HEK293T (cell line): ENCODE data around the gene TMEM106C.

Source experiments
- CTCF ChIA-PET: fragments of 350-600 bp; formaldehyde crosslinking; extraction: SDS; loops from one replicate; lab custom pipeline; 2021; ENCODE audit warnings: antibody characterized with exemption, inconsistent platforms; lab: Yijun Ruan, JAX
- POLR2A ChIA-PET: fragments of 350-600 bp; formaldehyde crosslinking; extraction: SDS; loops from one replicate; lab custom pipeline; 2020; ENCODE audit warnings: antibody characterized with exemption, inconsistent platforms; lab: Yijun Ruan, JAX
- DNase-seq: peaks from one replicate; pipeline ENCODE4 v3.0.0; 2012; ENCODE audit warnings: mixed read lengths; ENCODE audit errors: extremely low spot score
- ARNT ChIP-seq: fragments of 450-650 bp; IDR thresholded peaks from 2 replicates; pipeline ENCODE4 v1.6.1; 2017; ENCODE audit warnings: mild to moderate bottlenecking
- BHLHE40 ChIP-seq: fragments of 450-650 bp; IDR thresholded peaks from 2 replicates; pipeline ENCODE4 v1.6.1; 2016; ENCODE audit warnings: mild to moderate bottlenecking, moderate library complexity, borderline replicate concordance
- CTBP1 ChIP-seq: fragments of 450-650 bp; IDR thresholded peaks from 2 replicates; pipeline ENCODE4 v1.6.1; 2016; ENCODE audit warnings: borderline replicate concordance
- ELF4 ChIP-seq: fragments of 450-650 bp; IDR thresholded peaks from 2 replicates; pipeline ENCODE4 v1.6.1; 2017; ENCODE audit warnings: antibody characterized with exemption
- FOXA1 ChIP-seq: fragments of 450-650 bp; IDR thresholded peaks from 2 replicates; pipeline ENCODE4 v1.6.1; 2016; ENCODE audit warnings: mild to moderate bottlenecking
- FOXK2 ChIP-seq: fragments of 450-650 bp; IDR thresholded peaks from 2 replicates; pipeline ENCODE4 v1.6.1; 2016; ENCODE audit warnings: mild to moderate bottlenecking
- FOXM1 ChIP-seq: fragments of 450-650 bp; IDR thresholded peaks from 2 replicates; pipeline ENCODE4 v1.6.1; 2017; ENCODE audit warnings: mild to moderate bottlenecking, borderline replicate concordance
- HDGF ChIP-seq: fragments of 450-650 bp; IDR thresholded peaks from 2 replicates; pipeline ENCODE4 v1.6.1; 2017; ENCODE audit warnings: antibody characterized with exemption, borderline replicate concordance
- L3MBTL2 ChIP-seq: fragments of 450-650 bp; conservative IDR thresholded peaks from 2 replicates; pipeline ENCODE4 v1.6.1; 2016; ENCODE audit warnings: mild to moderate bottlenecking
- LEF1 ChIP-seq: fragments of 450-650 bp; IDR thresholded peaks from 2 replicates; pipeline ENCODE4 v1.6.1; 2017; ENCODE audit warnings: mild to moderate bottlenecking, borderline replicate concordance
- NFRKB ChIP-seq: fragments of 450-650 bp; IDR thresholded peaks from 2 replicates; pipeline ENCODE4 v1.6.1; 2016; ENCODE audit warnings: mild to moderate bottlenecking, moderate library complexity
- PKNOX1 ChIP-seq: fragments of 450-650 bp; IDR thresholded peaks from 2 replicates; pipeline ENCODE4 v1.6.1; 2016
- SP1 ChIP-seq: fragments of 450-650 bp; IDR thresholded peaks from 2 replicates; pipeline ENCODE4 v1.6.1; 2017
- SUZ12 ChIP-seq: fragments of 450-650 bp; IDR thresholded peaks from 2 replicates; pipeline ENCODE4 v1.6.1; 2016; ENCODE audit warnings: mild to moderate bottlenecking
- TARDBP ChIP-seq: fragments of 450-650 bp; IDR thresholded peaks from 2 replicates; pipeline ENCODE4 v1.6.1; 2016
- ZNF384 ChIP-seq: fragments of 450-650 bp; IDR thresholded peaks from 2 replicates; pipeline ENCODE4 v1.6.1; 2016

The TMEM106C gene

GRCh38 chr12:47986832-47987231 is 23.4 kb downstream of the TMEM106C start:
- ChIA-PET CTCF (no interaction called here), POLR2A (no interaction called here)
- no peak for TF ChIP-seq FOXA1
- no peak for TF ChIP-seq ARNT
- no peak for TF ChIP-seq ZNF384
- TF ChIP-seq HDGF = no peak
- no peak for TF ChIP-seq PKNOX1
- TF ChIP-seq FOXK2 = no peak
- TF ChIP-seq CTBP1 = no peak
- no peak for TF ChIP-seq FOXM1
- TF ChIP-seq LEF1 = no peak
- no peak for TF ChIP-seq SUZ12
- no peak for TF ChIP-seq TARDBP
- TF ChIP-seq L3MBTL2 = no peak
- no peak for TF ChIP-seq BHLHE40
- DNase-seq = no peak

- ChIA-PET POLR2A (interaction anchor here (0.6 to 0.8 kb wide), 2 partner anchors 132 to 170 kb away, joined by 3 read pairs; partner anchors contain the start of genes ASB8 and PFKM), CTCF (no interaction called here)
- no peak for DNase-seq
- TF ChIP-seq SP1 (no peak), CTBP1 (no peak), HDGF (no peak), NFRKB (no peak), SUZ12 (no peak), ELF4 (no peak), L3MBTL2 (no peak), ARNT (no peak), FOXK2 (no peak), FOXM1 (no peak), TARDBP (no peak), PKNOX1 (no peak), FOXA1 (no peak), LEF1 (no peak), ZNF384 (no peak), BHLHE40 (no peak)
Observed at GRCh38 chr12:47987411-47988072, 24.1 kb downstream of the TMEM106C start.

GRCh38 chr12:47988073-47989022 is 25.0 kb downstream of the TMEM106C start:
- CTCF ChIA-PET = no interaction called here
- TF ChIP-seq NFRKB (no peak), LEF1 (no peak), SUZ12 (no peak), ELF4 (no peak), SP1 (no peak), BHLHE40 (no peak), TARDBP (no peak), L3MBTL2 (no peak), ZNF384 (no peak), FOXK2 (no peak), CTBP1 (no peak), PKNOX1 (no peak), HDGF (no peak), ARNT (no peak), FOXM1 (no peak), FOXA1 (no peak)
- DNase-seq = no peak
- POLR2A ChIA-PET = interaction anchor here (0.6 to 0.8 kb wide), 2 partner anchors 131 to 169 kb away, joined by 3 read pairs; partner anchors contain the start of genes ASB8 and PFKM

DNA sequence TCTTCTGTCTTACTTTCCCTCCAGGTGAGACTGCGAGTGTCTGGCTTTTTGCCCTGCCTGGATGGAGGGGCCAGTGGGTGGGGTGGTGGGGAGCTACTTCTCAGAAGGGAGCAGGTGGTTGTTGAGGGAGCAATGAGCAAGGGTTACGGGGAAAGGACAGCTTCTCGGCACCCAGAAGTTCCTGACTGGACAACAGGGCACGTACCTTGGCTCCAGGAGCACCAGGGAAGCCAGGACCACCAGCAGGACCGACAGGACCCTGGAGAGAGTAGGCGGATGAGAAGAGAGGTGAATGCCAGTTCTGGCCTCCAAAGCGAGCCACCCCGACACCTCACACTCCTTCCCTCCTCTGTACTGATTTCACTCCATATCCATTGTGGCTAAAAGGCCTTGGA is 25.6 kb downstream of the TMEM106C start:
- no peak for DNase-seq
- ChIA-PET CTCF (no interaction called here), POLR2A (no interaction called here)
- TF ChIP-seq SUZ12 = no peak
- no peak for TF ChIP-seq SP1
- TF ChIP-seq PKNOX1 = no peak
- no peak for TF ChIP-seq L3MBTL2
- no peak for TF ChIP-seq TARDBP
- no peak for TF ChIP-seq FOXM1

DNA sequence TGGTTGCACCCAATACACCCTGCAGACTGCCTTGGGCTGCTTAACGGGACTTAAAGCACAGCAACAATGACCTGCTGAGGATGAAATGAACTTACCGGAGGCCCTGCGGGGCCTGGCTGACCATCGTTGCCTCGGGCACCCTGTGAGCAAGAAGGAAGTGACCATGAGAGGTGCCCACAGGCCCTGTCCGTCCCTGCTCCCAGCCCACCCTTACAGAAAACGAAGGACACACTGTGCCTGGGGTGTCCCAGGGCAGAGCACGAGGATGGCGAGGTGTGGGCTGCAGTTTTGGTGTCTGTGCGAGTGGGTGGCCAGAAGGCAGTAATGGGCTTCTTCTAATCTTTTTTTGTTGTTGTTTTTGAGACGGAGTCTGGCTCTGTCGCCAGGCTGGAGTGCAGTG is 26.3 kb downstream of the TMEM106C start:
- CTCF ChIA-PET = no interaction called here
- TF ChIP-seq ZNF384 (no peak), TARDBP (no peak), ARNT (no peak), FOXA1 (no peak), LEF1 (no peak), L3MBTL2 (no peak), PKNOX1 (no peak), HDGF (no peak), FOXM1 (no peak), BHLHE40 (no peak), SUZ12 (no peak), NFRKB (no peak)
- DNase-seq = no peak
- POLR2A ChIA-PET = no interaction called here
